DND-41 (cell line): ENCODE data around the gene MACROD1.

Source experiments
- ATAC-seq: fragments of 200-7000 bp; cut with Tn5 transposase; 3 replicates; pipeline ENCODE4 v1.9.1; 2021; ENCODE audit warnings: low read depth; ENCODE audit not compliant: insufficient read depth
- DNase-seq: peaks from one replicate; pipeline ENCODE4 v3.0.0-alpha.2; 2020
- H2AFZ ChIP-seq: 2 replicates; pipeline ENCODE4 v1.6.0; 2012; ENCODE audit warnings: low read depth, low read length
- H3K27ac ChIP-seq: 2 replicates; pipeline ENCODE4 v1.5.1; 2012; ENCODE audit warnings: low read length, inconsistent platforms
- H3K27me3 ChIP-seq: fragments of 200-600 bp; sonication (generic); 2 replicates; pipeline ENCODE4 v1.6.0; 2012; ENCODE audit warnings: low read length, mild to moderate bottlenecking, inconsistent platforms; ENCODE audit not compliant: insufficient read depth, poor library complexity
- H3K36me3 ChIP-seq: 2 replicates; pipeline ENCODE4 v1.5.1; 2012; ENCODE audit warnings: low read length, inconsistent platforms; ENCODE audit not compliant: insufficient read depth
- H3K4me1 ChIP-seq: 2 replicates; pipeline ENCODE4 v1.5.1; 2012; ENCODE audit warnings: mild to moderate bottlenecking, low read length; ENCODE audit not compliant: insufficient read depth
- H3K4me2 ChIP-seq: 2 replicates; pipeline ENCODE4 v1.6.0; 2012; ENCODE audit warnings: mild to moderate bottlenecking, moderate library complexity, low read length, inconsistent platforms; ENCODE audit not compliant: insufficient read depth
- H3K4me3 ChIP-seq, 2 experiments: fragments of 200-600 bp in 1 of 2; shearing (Covaris generic) in 1 of 2; 2 replicates each; pipeline ENCODE4 v1.5.1; 2012 to 2016; ENCODE audit warnings: inconsistent platforms in 2 of 2, low read length in 2 of 2, mild to moderate bottlenecking in 2 of 2, low read depth in 1 of 2, moderate library complexity in 1 of 2
- H3K79me2 ChIP-seq: 2 replicates; pipeline ENCODE4 v1.6.0; 2012; ENCODE audit warnings: low read length, inconsistent platforms; ENCODE audit not compliant: insufficient read depth
- H3K9ac ChIP-seq: 2 replicates; pipeline ENCODE4 v1.6.0; 2012; ENCODE audit warnings: low read depth, mild to moderate bottlenecking, inconsistent platforms, low read length, moderate library complexity
- H3K9me3 ChIP-seq: 2 replicates; pipeline ENCODE4 v1.5.1; 2012; ENCODE audit warnings: low read length, moderate library complexity, mild to moderate bottlenecking, inconsistent platforms; ENCODE audit not compliant: insufficient read depth, severe bottlenecking
- H4K20me1 ChIP-seq: 2 replicates; pipeline ENCODE4 v1.6.0; 2012; ENCODE audit warnings: low read length; ENCODE audit not compliant: insufficient read depth
- CTCF ChIP-seq: IDR thresholded peaks from 2 replicates; pipeline ENCODE4 v1.5.1; 2012; ENCODE audit warnings: borderline replicate concordance, low read length, moderate library complexity, mild to moderate bottlenecking; ENCODE audit not compliant: poor library complexity, severe bottlenecking; ENCODE audit errors: extremely low read depth
- EZH2 ChIP-seq: IDR thresholded peaks from 3 replicates; pipeline ENCODE4 v1.6.1; 2012; ENCODE audit warnings: borderline replicate concordance, low read depth, mild to moderate bottlenecking, moderate library complexity, low read length, inconsistent platforms; ENCODE audit not compliant: severe bottlenecking

MACROD1 gene

GRCh38 chr11:64092111-64092760 is 73.7 kb downstream of the MACROD1 start:
- no peak for TF ChIP-seq CTCF
- TF ChIP-seq EZH2 = no peak
- Histone ChIP-seq H2AFZ (no peak overlapping the region), H3K79me2 (no peaks in the 10 kb centered on the region), H3K4me3 (no peak overlapping the region), H3K4me1 (peaks cover 24% of the 10 kb centered on the region), H3K36me3 (no peaks in the 10 kb centered on the region), H3K9ac (no peak overlapping the region), H3K9me3 (no peaks in the 10 kb centered on the region), H4K20me1 (peaks cover 11% of the 10 kb centered on the region), H3K4me2 (no peak overlapping the region), H3K27ac (peak overlapping the region; percentile 58; the same call in 1 of the 2 replicates), H3K27me3 (no peaks in the 10 kb centered on the region)
- DNase-seq (no peak), ATAC-seq (no peak)

- H3K36me3 ChIP-seq = no peaks in the 10 kb centered on the region
- peaks cover 33% of the 10 kb centered on the region for H3K4me1 ChIP-seq
- TF ChIP-seq EZH2 (no peak), CTCF (peak; percentile 32)
- ATAC-seq (peak; percentile 55), DNase-seq (peak; percentile 78)
- H4K20me1 ChIP-seq = peaks cover 16% of the 10 kb centered on the region
- H3K4me3 ChIP-seq = no peak overlapping the region
- H2AFZ ChIP-seq = no peak overlapping the region
- H3K27me3 ChIP-seq = no peaks in the 10 kb centered on the region
- H3K9ac ChIP-seq = peak overlapping the region; percentile 36; the same call in 1 of the 2 replicates
- H3K79me2 ChIP-seq = no peaks in the 10 kb centered on the region
- no peaks in the 10 kb centered on the region for H3K9me3 ChIP-seq
- H3K4me2 ChIP-seq = no peak overlapping the region
- H3K27ac ChIP-seq = peak overlapping the region; percentile 76
Measured at GRCh38 chr11:64090806-64091516, 75.0 kb downstream of the MACROD1 start.

GRCh38 chr11:64089915-64090805 is 75.8 kb downstream of the MACROD1 start:
- Histone ChIP-seq H3K4me2 (no peak overlapping the region), H3K79me2 (no peaks in the 10 kb centered on the region), H3K4me3 (no peak overlapping the region), H3K4me1 (peaks cover 34% of the 10 kb centered on the region), H3K27ac (peak overlapping the region; percentile 76), H3K27me3 (no peaks in the 10 kb centered on the region), H4K20me1 (peaks cover 17% of the 10 kb centered on the region), H3K36me3 (no peaks in the 10 kb centered on the region), H3K9me3 (no peaks in the 10 kb centered on the region), H3K9ac (peak overlapping the region; percentile 36; the same call in 1 of the 2 replicates), H2AFZ (no peak overlapping the region)
- peak; percentile 73 for ATAC-seq
- peak; percentile 88 for DNase-seq
- TF ChIP-seq CTCF (no peak), EZH2 (no peak)
